Esophagus squamous epithelium (tissue), 5 donors: ENCODE data around the gene HSD11B2. TPM values are rescaled to one million over a fixed set of nuclear protein-coding genes. Genes with fewer than 3 reads are reported as not detected.

Experiments used
- DNase-seq: peaks from one replicate; lab custom pipeline; 2025; lab: John Stamatoyannopoulos, UW
- H3K27ac ChIP-seq, 4 donors: fragments of 200-600 bp; sonication (generic); one replicate each; pipeline ENCODE4 v1.5.1; 2016 to 2019; ENCODE audit warnings: mild to moderate bottlenecking in 1 of 4
- H3K27me3 ChIP-seq, 4 donors: fragments of 200-600 bp; sonication (generic); 1 replicate in 3 of 4; 2 replicates in 1 of 4; pipeline versions ENCODE4 v1.5.1 to v1.6.0; 2017 to 2021; ENCODE audit warnings: antibody characterized with exemption in 1 of 4
- H3K36me3 ChIP-seq, 3 donors: fragments of 200-600 bp; sonication (generic); one replicate each; pipeline ENCODE4 v1.5.1; 2016 to 2019
- H3K4me1 ChIP-seq, 3 donors: fragments of 200-600 bp; sonication (generic); one replicate each; pipeline ENCODE4 v1.5.1; 2017 to 2019
- H3K4me3 ChIP-seq, 4 donors: fragments of 200-600 bp; sonication (generic); 1 replicate in 3 of 4; 2 replicates in 1 of 4; pipeline ENCODE4 v1.5.1; 2016 to 2019; ENCODE audit warnings: mild to moderate bottlenecking in 2 of 4, moderate library complexity in 1 of 4
- H3K9me3 ChIP-seq, 3 donors: fragments of 200-600 bp; sonication (generic); one replicate each; pipeline ENCODE4 v1.5.1; 2016 to 2019
- POLR2A ChIP-seq, 4 donors: fragments of 450-650 bp; IDR thresholded peaks; one replicate each; pipeline ENCODE4 v1.6.1; 2017; ENCODE audit warnings: antibody characterized with exemption in 4 of 4, mild to moderate bottlenecking in 4 of 4, moderate library complexity in 3 of 4
- WGBS, 2 donors: methylation state at CpG; one replicate each; pipeline ENCODE4 v1.1.5; 2018; 5-methylcytosine and 5-hydroxymethylcytosine counted together
- intact Hi-C: fragments of 100-400 bp; cut with DNase I; formaldehyde crosslinking; loops from one replicate; pipeline ENCODE4 v1.15.0; 2022
- small RNA-seq, 4 donors: library from RNA; depleted of rRNA; stranded (forward); fragments of <200 nt; gene quantifications; one replicate each; pipeline ENCODE3, GENCODE V24; 2016
- total RNA-seq, 4 donors: library from RNA; depleted of rRNA; stranded (reverse); fragments of >200 nt; gene quantifications; one replicate each; pipeline ENCODE4 v1.1.0, GENCODE V29; 2016
- TF ChIP-seq, protein P1 (sequence below), 6 experiments: fragments of 450-650 bp in 4 of 6; fragments of 200-600 bp in 2 of 6; sonication (generic) in 2 of 6; IDR thresholded peaks; one replicate each; pipeline ENCODE4 v1.5.1; 2016 to 2019; ENCODE audit warnings: antibody characterized with exemption in 6 of 6, mild to moderate bottlenecking in 4 of 6, moderate library complexity in 4 of 6
- donor health status: DM: yes; HTN: yes; CAD: no.

HSD11B2 gene
- total RNA-seq, 4 donors from 2014 or later, result 2.1 to 13.0 (median 6.7) TPM

DNA sequence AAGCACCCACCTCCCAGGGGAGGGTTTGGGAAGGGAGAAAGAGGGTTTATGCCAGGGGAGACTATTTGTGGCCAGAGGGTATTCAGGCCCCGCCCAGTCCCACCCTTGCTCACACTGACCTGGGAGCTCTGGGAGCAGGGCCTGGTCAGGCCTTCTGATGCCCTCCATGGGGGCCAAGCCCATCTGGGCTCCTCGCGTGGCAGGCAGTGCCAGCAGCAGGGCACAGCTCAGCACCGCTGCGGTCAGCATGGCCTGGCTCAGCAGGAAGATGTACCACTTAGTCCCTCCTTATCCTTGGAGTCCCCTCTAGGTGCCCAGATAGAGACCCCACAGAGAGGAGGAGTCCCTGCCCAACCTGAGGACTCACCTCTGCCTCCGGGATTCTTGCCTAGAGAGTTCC is 52.2 kb downstream of the HSD11B2 start, which contains the start of gene AGRP:
Gene AGRP (minus strand): TSS at position 398 of the 400 bp plus-strand sequence. CDS start 149 bp downstream, at position 249.
- no peak for DNase-seq
- H3K27me3 ChIP-seq, result no peaks in the 10 kb centered on the region
- peaks cover 0 to 25% (median 0%) of the 10 kb centered on the region in 3 donors for H3K36me3 ChIP-seq
- peak within 1 kb of the TSS; percentile 7 to 97 (median 92) for H3K27ac ChIP-seq
- WGBS, 2 donors, result 100% methylated on average over 2 of the region's 6 CpGs; no CpG with 5 or more reads in 1 of the 2 donors
- TF ChIP-seq, protein P1, sequence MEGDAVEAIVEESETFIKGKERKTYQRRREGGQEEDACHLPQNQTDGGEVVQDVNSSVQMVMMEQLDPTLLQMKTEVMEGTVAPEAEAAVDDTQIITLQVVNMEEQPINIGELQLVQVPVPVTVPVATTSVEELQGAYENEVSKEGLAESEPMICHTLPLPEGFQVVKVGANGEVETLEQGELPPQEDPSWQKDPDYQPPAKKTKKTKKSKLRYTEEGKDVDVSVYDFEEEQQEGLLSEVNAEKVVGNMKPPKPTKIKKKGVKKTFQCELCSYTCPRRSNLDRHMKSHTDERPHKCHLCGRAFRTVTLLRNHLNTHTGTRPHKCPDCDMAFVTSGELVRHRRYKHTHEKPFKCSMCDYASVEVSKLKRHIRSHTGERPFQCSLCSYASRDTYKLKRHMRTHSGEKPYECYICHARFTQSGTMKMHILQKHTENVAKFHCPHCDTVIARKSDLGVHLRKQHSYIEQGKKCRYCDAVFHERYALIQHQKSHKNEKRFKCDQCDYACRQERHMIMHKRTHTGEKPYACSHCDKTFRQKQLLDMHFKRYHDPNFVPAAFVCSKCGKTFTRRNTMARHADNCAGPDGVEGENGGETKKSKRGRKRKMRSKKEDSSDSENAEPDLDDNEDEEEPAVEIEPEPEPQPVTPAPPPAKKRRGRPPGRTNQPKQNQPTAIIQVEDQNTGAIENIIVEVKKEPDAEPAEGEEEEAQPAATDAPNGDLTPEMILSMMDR (IDR thresholded peaks at IDR 0.05), result no peak
- no peak for TF ChIP-seq POLR2A (IDR thresholded peaks at IDR 0.05)
- no peaks in the 10 kb centered on the region for H3K9me3 ChIP-seq
- H3K4me1 ChIP-seq, result peaks cover 25 to 52% (median 33%) of the 10 kb centered on the region in 3 donors
- peak within 1 kb of the TSS in 3 of 4 donors; percentile 80 to 97 (median 96) for H3K4me3 ChIP-seq
- intact Hi-C loops, result no loop called here

DNA sequence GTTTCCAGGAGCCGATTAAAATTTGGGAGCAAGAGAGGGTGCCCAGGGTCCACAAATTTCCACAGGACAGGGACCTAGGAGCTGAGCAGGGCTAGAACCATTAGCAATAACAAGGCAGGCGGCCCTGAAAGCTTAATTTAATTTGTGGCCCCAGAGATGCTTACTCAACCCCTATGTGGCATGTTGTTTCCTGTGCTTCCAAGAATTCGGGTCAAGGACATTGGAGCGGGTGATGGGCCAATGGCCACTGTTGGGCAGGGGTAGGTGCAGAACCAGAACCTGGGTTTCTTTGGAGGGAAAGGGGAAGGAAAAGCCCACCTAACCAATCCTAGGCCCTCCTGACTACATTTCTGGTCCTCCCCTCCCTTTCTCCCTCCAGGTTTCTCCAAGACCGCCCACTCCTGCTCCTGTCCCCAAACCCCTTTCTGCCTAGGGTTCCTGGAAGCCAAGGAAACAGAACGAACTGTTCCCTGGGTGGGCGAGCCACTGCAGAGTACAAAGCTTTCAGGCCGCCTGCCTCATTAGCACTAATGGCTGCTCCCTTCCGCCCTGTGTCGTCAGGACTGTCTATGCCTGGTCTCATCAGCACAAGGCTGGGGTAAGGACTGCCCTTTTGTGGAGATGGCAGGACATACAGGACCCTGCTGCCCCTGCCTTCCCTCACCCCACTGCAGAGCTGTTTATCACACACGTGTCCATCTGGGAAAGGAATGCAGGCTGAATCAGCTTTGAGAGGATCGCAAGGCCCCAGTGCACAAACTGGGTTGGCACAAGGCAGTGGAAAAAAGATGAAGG is 53.0 kb downstream of the HSD11B2 start:
- TF ChIP-seq, protein P1 (IDR thresholded peaks at IDR 0.05), result no peak
- no peak for TF ChIP-seq POLR2A (IDR thresholded peaks at IDR 0.05)
- Histone ChIP-seq H3K4me1 (peaks cover 22 to 44% (median 26%) of the 10 kb centered on the region in 3 donors), H3K27me3 (no peaks in the 10 kb centered on the region), H3K36me3 (peaks cover 0 to 25% (median 0%) of the 10 kb centered on the region in 3 donors), H3K9me3 (no peaks in the 10 kb centered on the region), H3K27ac (no peak overlapping the region), H3K4me3 (no peak overlapping the region)
- intact Hi-C loops, result no loop called here
- WGBS, 2 donors, result 87 to 88% methylated on average over 4 to 8 of the region's 12 CpGs
- DNase-seq, result no peak

GRCh38 chr16:67486805-67487204 is 55.9 kb downstream of the HSD11B2 start:
- WGBS, 2 donors, result 36 to 50% methylated on average over 2 of the region's 3 CpGs
- intact Hi-C loops, result no loop called here
- Histone ChIP-seq H3K36me3 (peaks cover 0 to 25% (median 0%) of the 10 kb centered on the region in 3 donors), H3K4me3 (no peak overlapping the region), H3K27ac (no peak overlapping the region), H3K9me3 (no peaks in the 10 kb centered on the region), H3K4me1 (peaks cover 10 to 36% (median 14%) of the 10 kb centered on the region in 3 donors), H3K27me3 (no peaks in the 10 kb centered on the region)
- no peak for TF ChIP-seq POLR2A (IDR thresholded peaks at IDR 0.05)
- DNase-seq, result no peak

Small RNAs within 50 kb of the gene (small RNA-seq; reads per million reads assigned to genes)
- gene RNU1-123P, result 0 reads per million in 4 donors

Other genes with a start within 250 kb of the HSD11B2 start
- gene MATCAP1, start 247.2 kb upstream of the HSD11B2 start, total RNA-seq, result 10 to 100 TPM in 3 of 4 donors, 1 to 10 TPM in 1; 8.8 to 18.8 (median 13.4) TPM
- gene EXOC3L1, start 241.0 kb upstream of the HSD11B2 start, total RNA-seq, result 1 to 10 TPM; 1.1 to 2.3 (median 1.4) TPM
- gene E2F4, start 239.0 kb upstream of the HSD11B2 start, total RNA-seq, result 10 to 100 TPM; 66.1 to 96.9 (median 81.9) TPM
- gene ELMO3, start 232.0 kb upstream of the HSD11B2 start, total RNA-seq, result 10 to 100 TPM; 30.1 to 35.9 (median 32.9) TPM
- gene TMEM208, start 204.0 kb upstream of the HSD11B2 start, total RNA-seq, result 10 to 100 TPM; 24.4 to 36.0 (median 31.7) TPM
- gene FHOD1, start 183.6 kb upstream of the HSD11B2 start, total RNA-seq, result 1 to 10 TPM; 1.9 to 7.4 (median 5.3) TPM
- gene SLC9A5, start 182.1 kb upstream of the HSD11B2 start, total RNA-seq, result under 1 TPM in 1 of 4 donors, not detected in 3; 0.19 TPM
- gene PLEKHG4, start 151.6 kb upstream of the HSD11B2 start, total RNA-seq, result 10 to 100 TPM in 1 of 4 donors, 1 to 10 TPM in 3; 5.0 to 11.4 (median 7.5) TPM
- gene KCTD19, start 104.4 kb upstream of the HSD11B2 start, total RNA-seq, result under 1 TPM in 1 of 4 donors, not detected in 3; 0.09 TPM
- gene LRRC36, start 104.3 kb upstream of the HSD11B2 start, total RNA-seq, result not detected
- gene TPPP3, start 37.6 kb upstream of the HSD11B2 start, total RNA-seq, result 10 to 100 TPM in 2 of 4 donors, 1 to 10 TPM in 2; 3.0 to 26.2 (median 8.2) TPM
- 10 to 100 TPM in 1 of 4 donors, 1 to 10 TPM in 3; 2.5 to 11.1 (median 3.8) TPM for gene ZDHHC1, start 14.6 kb upstream of the HSD11B2 start, total RNA-seq
- gene ATP6V0D1, start 50.0 kb downstream of the HSD11B2 start, total RNA-seq, result 100 to 1,000 TPM in 3 of 4 donors, 10 to 100 TPM in 1; 99.4 to 158 (median 131) TPM
- not detected for gene AGRP, start 52.4 kb downstream of the HSD11B2 start, total RNA-seq
- 10 to 100 TPM in 3 of 4 donors, 1 to 10 TPM in 1; 6.6 to 24.0 (median 15.6) TPM for gene RIPOR1, start 97.7 kb downstream of the HSD11B2 start, total RNA-seq
- 10 to 100 TPM; 29.9 to 35.5 (median 33.5) TPM for gene CTCF, start 131.4 kb downstream of the HSD11B2 start, total RNA-seq
- gene CARMIL2, start 214.0 kb downstream of the HSD11B2 start, total RNA-seq, result 1 to 10 TPM in 2 of 4 donors, under 1 TPM in 2; 0.64 to 3.1 (median 1.6) TPM
- gene ACD, start 229.1 kb downstream of the HSD11B2 start, total RNA-seq, result 10 to 100 TPM in 2 of 4 donors, 1 to 10 TPM in 2; 5.7 to 18.7 (median 8.8) TPM
- gene PARD6A, start 229.8 kb downstream of the HSD11B2 start, total RNA-seq, result 1 to 10 TPM; 1.1 to 2.3 (median 2.1) TPM
- gene ENKD1, start 235.6 kb downstream of the HSD11B2 start, total RNA-seq, result 10 to 100 TPM in 3 of 4 donors, 1 to 10 TPM in 1; 6.1 to 12.9 (median 12.2) TPM
- 1 to 10 TPM in 3 of 4 donors, not detected in 1; 1.1 to 3.1 (median 2.4) TPM for gene C16orf86, start 235.7 kb downstream of the HSD11B2 start, total RNA-seq